Peyer's patch (tissue), 4 donors: ENCODE measurements around the gene ABLIM2. TPM values are rescaled to one million over a fixed set of nuclear protein-coding genes. Genes with fewer than 3 reads are reported as not detected.
A peak's percentile ranks its signal among the peaks of the same experiment; 100 is the strongest.

Source experiments
- DNase-seq, 3 donors: peaks; one replicate each; pipeline ENCODE4 v3.0.0-alpha.2; 2017 to 2019
- H3K27ac ChIP-seq, 4 donors: fragments of 200-600 bp; sonication (generic); one replicate each; pipeline ENCODE4 v1.5.1; 2016 to 2019
- H3K27me3 ChIP-seq, 2 donors: fragments of 200-600 bp; sonication (generic); one replicate each; pipeline ENCODE4 v1.5.1; 2019
- H3K36me3 ChIP-seq, 3 donors: fragments of 200-600 bp; sonication (generic); one replicate each; pipeline ENCODE4 v1.5.1; 2016 to 2019
- H3K4me1 ChIP-seq, 4 donors: fragments of 200-600 bp; sonication (generic); one replicate each; pipeline ENCODE4 v1.5.1; 2016 to 2019
- H3K4me3 ChIP-seq, 4 donors: fragments of 200-600 bp; sonication (generic); 1 replicate in 3 of 4; 2 replicates in 1 of 4; pipeline ENCODE4 v1.5.1; 2016 to 2019; ENCODE audit warnings: mild to moderate bottlenecking in 1 of 4
- H3K9me3 ChIP-seq, 4 donors: fragments of 200-600 bp; sonication (generic); one replicate each; pipeline ENCODE4 v1.5.1; 2016 to 2019; ENCODE audit warnings: mild to moderate bottlenecking in 1 of 4
- CTCF ChIP-seq, 6 experiments: fragments of 450-650 bp in 4 of 6; fragments of 200-600 bp in 2 of 6; sonication (generic) in 1 of 6; IDR thresholded peaks; one replicate each; pipeline ENCODE4 v1.5.1; 2017 to 2019; ENCODE audit warnings: antibody characterized with exemption in 6 of 6, mild to moderate bottlenecking in 3 of 6, moderate library complexity in 1 of 6
- POLR2A ChIP-seq, 2 donors: fragments of 450-650 bp; IDR thresholded peaks; one replicate each; pipeline ENCODE4 v1.5.1; 2017; ENCODE audit warnings: antibody characterized with exemption in 2 of 2, mild to moderate bottlenecking in 2 of 2, moderate library complexity in 2 of 2
- total RNA-seq, 4 donors: library from RNA; depleted of rRNA; stranded (reverse); fragments of >200 nt; gene quantifications; one replicate each; pipeline ENCODE4 v1.1.0, GENCODE V29; 2016

Gene ABLIM2
- total RNA-seq, 4 donors from 2014 or later = 9.0 to 24.2 (median 11.7) TPM

DNA sequence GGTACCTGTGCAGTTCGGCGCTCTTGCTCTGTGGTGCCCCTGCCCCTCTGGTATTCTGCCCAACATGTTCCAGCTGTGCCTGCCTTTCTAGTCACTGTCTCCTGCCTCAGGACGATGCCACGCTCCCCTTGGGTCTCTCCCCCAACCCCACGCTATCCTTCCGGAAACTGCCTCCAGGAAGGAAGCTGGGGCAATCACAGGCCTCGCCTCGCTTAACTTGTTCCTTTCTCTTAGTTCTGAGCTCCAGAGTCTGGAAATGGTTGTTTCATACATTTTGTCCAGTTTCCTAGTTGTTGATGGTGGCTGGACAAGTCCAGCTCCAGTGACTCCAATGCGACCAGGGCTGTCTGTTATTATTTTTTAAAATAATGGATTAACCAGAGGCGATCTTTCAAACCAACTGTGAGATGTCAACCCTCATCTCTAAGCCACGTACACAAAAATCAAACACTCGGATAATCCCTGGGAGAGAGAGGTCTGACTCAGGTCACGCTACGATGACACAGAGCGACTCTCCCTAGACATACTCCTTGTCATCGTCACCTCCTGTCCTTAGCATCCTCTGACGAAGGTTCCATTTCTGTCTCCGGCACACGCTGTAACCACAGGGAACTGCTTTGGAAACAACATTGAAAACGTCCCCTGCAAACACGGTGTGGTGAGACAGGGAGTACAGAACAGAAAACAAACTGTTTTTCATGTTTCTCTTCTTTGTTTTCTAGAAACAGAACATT lies 62.5 kb downstream of the ABLIM2 start:
- no peak for TF ChIP-seq CTCF (IDR thresholded peaks at IDR 0.05)
- no peak for TF ChIP-seq POLR2A (IDR thresholded peaks at IDR 0.05)
- Histone ChIP-seq H3K4me3 (no peak overlapping the region), H3K36me3 (no peaks in the 10 kb centered on the region), H3K9me3 (peaks cover 0 to 19% (median 0%) of the 10 kb centered on the region in 4 donors), H3K27me3 (no peaks in the 10 kb centered on the region), H3K27ac (no peak overlapping the region), H3K4me1 (peaks cover 0 to 5% (median 0%) of the 10 kb centered on the region in 4 donors)
- DNase-seq = no peak

DNA sequence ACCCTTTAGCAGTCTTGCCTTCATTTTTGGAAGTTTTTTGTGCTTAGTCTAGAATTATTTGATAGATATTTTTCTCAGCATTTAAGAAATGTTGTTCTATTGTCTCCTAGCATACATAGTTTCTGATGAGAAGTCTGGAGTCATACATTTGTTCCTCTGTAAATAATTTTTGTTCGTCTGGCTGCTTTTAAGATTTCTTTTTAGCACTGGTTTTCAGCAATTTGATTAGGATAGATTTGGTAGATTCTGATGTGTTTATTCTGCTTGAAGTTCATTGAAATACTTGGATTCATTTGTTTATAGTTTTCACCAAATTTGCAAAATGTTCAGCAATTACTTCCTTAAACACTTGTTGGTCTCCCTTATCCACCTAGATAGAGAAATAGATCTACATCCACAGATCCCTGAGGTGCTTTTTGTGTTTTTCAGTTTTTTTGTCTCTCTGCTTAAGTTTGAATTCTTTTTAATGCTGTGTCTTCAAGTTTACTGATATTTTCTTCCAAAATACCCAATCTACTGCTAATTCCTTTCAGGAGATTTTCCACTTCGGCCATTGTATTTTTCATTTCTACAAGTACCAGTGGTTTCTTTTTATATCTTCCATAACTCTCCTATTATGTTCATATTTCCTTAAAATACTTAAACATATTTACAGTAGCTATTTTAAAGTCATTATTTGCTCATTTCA lies 64.9 kb downstream of the ABLIM2 start:
- H3K27ac ChIP-seq = no peak overlapping the region

GRCh38 chr4:8092282-8092681 lies 66.3 kb downstream of the ABLIM2 start:
- Histone ChIP-seq H3K9me3 (peaks cover 0 to 19% (median 0%) of the 10 kb centered on the region in 4 donors), H3K27ac (no peak overlapping the region), H3K27me3 (no peaks in the 10 kb centered on the region), H3K4me1 (peaks cover 0 to 7% (median 0%) of the 10 kb centered on the region in 4 donors), H3K4me3 (no peak overlapping the region), H3K36me3 (no peaks in the 10 kb centered on the region)
- TF ChIP-seq POLR2A (IDR thresholded peaks at IDR 0.05) (no peak), CTCF (IDR thresholded peaks at IDR 0.05) (no peak)
- DNase-seq = no peak

More for the DNA sequence above, 64.9 kb downstream of the ABLIM2 start:
- H3K4me1 ChIP-seq = peaks cover 0 to 7% (median 0%) of the 10 kb centered on the region in 4 donors
- H3K9me3 ChIP-seq = peaks cover 0 to 19% (median 0%) of the 10 kb centered on the region in 4 donors
- TF ChIP-seq CTCF (IDR thresholded peaks at IDR 0.05) = no peak
- TF ChIP-seq POLR2A (IDR thresholded peaks at IDR 0.05) = no peak
- H3K27me3 ChIP-seq = no peaks in the 10 kb centered on the region
- H3K36me3 ChIP-seq = no peaks in the 10 kb centered on the region
- no peak for DNase-seq
- no peak overlapping the region for H3K4me3 ChIP-seq

DNA sequence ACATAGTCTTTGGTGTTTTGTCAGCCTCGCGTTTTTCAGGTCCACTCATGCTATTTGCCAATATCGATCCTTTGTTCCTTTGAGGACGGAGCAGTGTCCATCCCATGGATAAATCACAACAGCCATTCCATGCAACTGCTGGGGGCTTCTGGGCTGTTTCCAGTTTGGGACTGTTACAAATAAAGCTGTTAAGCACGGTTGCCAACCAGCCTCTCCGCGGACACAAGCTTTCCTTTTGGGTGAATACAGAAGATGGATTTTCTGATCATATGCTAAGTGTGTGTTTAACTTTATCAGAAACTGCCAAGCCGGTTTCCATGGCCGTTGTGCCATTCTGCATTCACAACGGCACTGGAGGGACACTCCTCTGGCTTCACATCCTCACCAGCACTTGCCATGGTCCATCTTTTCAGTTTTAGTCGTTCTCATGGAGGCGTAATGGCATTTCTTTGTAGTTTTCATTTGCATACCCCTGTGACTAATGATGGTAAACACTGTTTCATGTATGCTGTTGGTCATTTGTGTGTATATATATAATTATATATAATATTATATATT lies 67.8 kb downstream of the ABLIM2 start:
- Histone ChIP-seq H3K36me3 (no peaks in the 10 kb centered on the region), H3K4me3 (no peak overlapping the region), H3K4me1 (peaks cover 0 to 7% (median 0%) of the 10 kb centered on the region in 4 donors), H3K9me3 (peaks cover 0 to 19% (median 0%) of the 10 kb centered on the region in 4 donors), H3K27me3 (no peaks in the 10 kb centered on the region), H3K27ac (no peak overlapping the region)
- DNase-seq = no peak
- TF ChIP-seq POLR2A (IDR thresholded peaks at IDR 0.05) (no peak), CTCF (IDR thresholded peaks at IDR 0.05) (no peak)

DNA sequence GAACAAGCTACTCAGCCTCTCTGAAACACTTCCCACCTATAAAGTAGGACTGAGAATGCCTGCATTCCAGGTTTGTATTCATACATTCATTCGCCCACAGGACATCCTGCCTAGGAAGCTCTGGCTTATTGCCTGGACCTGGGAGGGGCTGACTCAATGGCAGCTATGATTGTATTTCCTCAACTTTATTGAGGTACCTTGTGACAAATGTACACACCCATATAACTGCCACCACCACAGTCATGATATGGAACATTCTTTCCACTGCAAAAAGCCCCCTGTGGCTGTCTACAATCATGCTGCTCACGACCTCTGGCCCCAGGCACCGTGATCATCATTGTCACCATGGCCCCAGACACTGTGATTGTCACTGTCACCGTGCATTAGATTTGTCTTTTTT lies 68.3 kb downstream of the ABLIM2 start:
- DNase-seq = peak in 2 of 3 donors; percentile 60 to 75
- no peaks in the 10 kb centered on the region for H3K36me3 ChIP-seq
- TF ChIP-seq CTCF (IDR thresholded peaks at IDR 0.05) (peak in 2 of 6 experiments; percentile 5 to 12), POLR2A (IDR thresholded peaks at IDR 0.05) (no peak)
- peaks cover 0 to 7% (median 0%) of the 10 kb centered on the region in 4 donors for H3K4me1 ChIP-seq
- H3K27me3 ChIP-seq = no peaks in the 10 kb centered on the region
- peaks cover 0 to 19% (median 0%) of the 10 kb centered on the region in 4 donors for H3K9me3 ChIP-seq
- H3K4me3 ChIP-seq = no peak overlapping the region
- H3K27ac ChIP-seq = peak overlapping the region in 2 of 4 donors; percentile 39 to 59
